CD4-positive, alpha-beta memory T cell (primary cell): ENCODE measurements around the gene ANKRD33B. TPM values are rescaled to one million over a fixed set of nuclear protein-coding genes. Genes with fewer than 3 reads are reported as not detected.
"Not testable (repeated sequence)": the region's sequence is repeated elsewhere in the genome, so short reads cannot be mapped to it uniquely, and the experiment has no call there.

Experiments used
- CTCF ChIA-PET: fragments of 350-600 bp; sonication (Branson Sonifier 250); formaldehyde crosslinking; loops from one replicate; lab custom pipeline; 2021; ENCODE audit warnings: inconsistent platforms; ENCODE audit not compliant: partially characterized antibody; lab: Charles Lee
- POLR2A ChIA-PET: fragments of 350-600 bp; sonication (Branson Sonifier 250); formaldehyde crosslinking; loops from one replicate; lab custom pipeline; 2021; ENCODE audit not compliant: partially characterized antibody; lab: Charles Lee
- DNase-seq, 5 donors: peaks; one replicate each; pipeline versions ENCODE4 v3.0.0 to v3.0.0-alpha.2; 2020 to 2022; ENCODE audit warnings: mixed read lengths in 1 of 5
- H3K27ac ChIP-seq: one replicate; pipeline ENCODE4 v1.7.0; 2013; ENCODE audit warnings: low read depth, low read length
- H3K27me3 ChIP-seq: 2 replicates; pipeline ENCODE4 v1.7.0; 2013; ENCODE audit warnings: mild to moderate bottlenecking, low read length, moderate library complexity; ENCODE audit not compliant: insufficient read depth
- H3K36me3 ChIP-seq: 2 replicates; pipeline ENCODE4 v1.7.0; 2013; ENCODE audit warnings: mild to moderate bottlenecking, low read length, moderate library complexity; ENCODE audit not compliant: insufficient read depth
- H3K4me1 ChIP-seq: 2 replicates; pipeline ENCODE4 v1.7.0; 2013; ENCODE audit warnings: mild to moderate bottlenecking, low read length, moderate library complexity; ENCODE audit not compliant: insufficient read depth
- H3K4me3 ChIP-seq, 2 donors: one replicate each; pipeline ENCODE4 v1.7.0; 2013; ENCODE audit warnings: low read length in 2 of 2, mild to moderate bottlenecking in 1 of 2
- H3K9me3 ChIP-seq, 2 donors: one replicate each; pipeline ENCODE4 v1.7.0; 2013; ENCODE audit warnings: low read length in 2 of 2, control low read depth in 1 of 2; ENCODE audit not compliant: control insufficient read depth in 1 of 2
- H3K27ac Mint-ChIP-seq, 7 donors: one replicate each; pipeline ENCODE4 v1.8.0; 2020 to 2021; ENCODE audit warnings: mixed read lengths in 7 of 7, mild to moderate bottlenecking in 6 of 7, inconsistent platforms in 3 of 7, moderate library complexity in 3 of 7
- H3K27me3 Mint-ChIP-seq, 2 donors: one replicate each; pipeline ENCODE4 v1.8.0; 2020 to 2021; ENCODE audit warnings: mixed read lengths in 2 of 2
- H3K36me3 Mint-ChIP-seq, 2 donors: one replicate each; pipeline ENCODE4 v1.8.0; 2020 to 2021; ENCODE audit warnings: mixed read lengths in 2 of 2, inconsistent platforms in 1 of 2, mild to moderate bottlenecking in 1 of 2
- H3K4me1 Mint-ChIP-seq, 4 donors: one replicate each; pipeline ENCODE4 v1.8.0; 2020 to 2021; ENCODE audit warnings: mixed read lengths in 4 of 4, mild to moderate bottlenecking in 1 of 4
- H3K4me3 Mint-ChIP-seq, 8 donors: one replicate each; pipeline ENCODE4 v1.8.0; 2020 to 2021; ENCODE audit warnings: mixed read lengths in 8 of 8, mild to moderate bottlenecking in 7 of 8, moderate library complexity in 6 of 8, inconsistent platforms in 3 of 8
- H3K9me3 Mint-ChIP-seq, 8 donors: one replicate each; pipeline ENCODE4 v1.8.0; 2020 to 2021; ENCODE audit warnings: mixed read lengths in 8 of 8, mild to moderate bottlenecking in 5 of 8, inconsistent platforms in 3 of 8, moderate library complexity in 1 of 8
- intact Hi-C: fragments of 100-400 bp; cut with micrococcal nuclease; formaldehyde crosslinking; loops from one replicate; pipeline ENCODE4 v1.15.1; 2023
- polyA plus RNA-seq, 2 donors: library from polyadenylated mRNA; unstranded; fragments of 300-500 nt; fragmentation: Illumina TruSeq; gene quantifications; one replicate each; pipeline ENCODE4 v1.2.3, GENCODE V29; 2021
- total RNA-seq, 2 experiments: library from RNA; stranded (reverse); gene quantifications; one replicate each; pipeline ENCODE4 v1.2.3, GENCODE V29; 2021

ANKRD33B gene
- total and polyA plus RNA-seq, 4 experiments from 2014 or later = 0.05 to 2.3 (median 1.2) TPM

DNA sequence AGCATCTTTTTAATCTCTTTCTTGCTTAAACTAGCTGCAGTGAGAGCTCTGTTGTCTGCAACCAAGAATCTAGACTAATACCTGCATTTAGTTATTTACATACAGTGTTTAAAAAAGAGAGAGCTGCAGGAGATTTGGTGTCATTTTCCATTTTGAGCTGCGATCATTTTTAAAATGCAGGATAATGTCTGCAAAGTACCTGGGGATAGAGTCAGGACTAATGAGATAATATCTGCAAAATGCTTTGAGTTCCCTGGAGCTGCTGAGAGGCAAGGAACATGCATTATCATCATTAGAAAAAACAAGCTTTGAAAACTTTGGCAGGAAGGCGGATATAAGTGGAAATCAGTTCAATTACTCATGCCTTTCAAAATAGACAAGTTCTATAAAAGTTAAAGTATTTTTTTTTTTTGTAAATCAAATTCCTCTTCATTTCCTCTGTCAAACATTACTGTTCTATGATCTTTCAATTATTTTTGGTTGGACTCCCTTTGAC is 21.8 kb upstream of the ANKRD33B start:
- intact Hi-C loops = no loop called here
- H3K27ac ChIP-seq = no peak overlapping the region
- H3K4me1 Mint-ChIP-seq = peaks cover 4 to 6% (median 5%) of the 10 kb centered on the region in 4 donors
- no peak overlapping the region for H3K4me3 ChIP-seq
- DNase-seq = no peak
- H3K36me3 Mint-ChIP-seq = no peaks in the 10 kb centered on the region
- peaks cover 9% of the 10 kb centered on the region for H3K4me1 ChIP-seq
- H3K27me3 ChIP-seq = no peaks in the 10 kb centered on the region
- H3K9me3 Mint-ChIP-seq = no peaks in the 10 kb centered on the region
- peaks cover 13 to 21% of the 10 kb centered on the region in 2 donors for H3K27me3 Mint-ChIP-seq
- no peaks in the 10 kb centered on the region for H3K9me3 ChIP-seq
- H3K27ac Mint-ChIP-seq = no peak overlapping the region
- CTCF ChIA-PET = no interaction called here
- H3K4me3 Mint-ChIP-seq = no peak overlapping the region
- H3K36me3 ChIP-seq = no peaks in the 10 kb centered on the region
- POLR2A ChIA-PET = no interaction called here

DNA sequence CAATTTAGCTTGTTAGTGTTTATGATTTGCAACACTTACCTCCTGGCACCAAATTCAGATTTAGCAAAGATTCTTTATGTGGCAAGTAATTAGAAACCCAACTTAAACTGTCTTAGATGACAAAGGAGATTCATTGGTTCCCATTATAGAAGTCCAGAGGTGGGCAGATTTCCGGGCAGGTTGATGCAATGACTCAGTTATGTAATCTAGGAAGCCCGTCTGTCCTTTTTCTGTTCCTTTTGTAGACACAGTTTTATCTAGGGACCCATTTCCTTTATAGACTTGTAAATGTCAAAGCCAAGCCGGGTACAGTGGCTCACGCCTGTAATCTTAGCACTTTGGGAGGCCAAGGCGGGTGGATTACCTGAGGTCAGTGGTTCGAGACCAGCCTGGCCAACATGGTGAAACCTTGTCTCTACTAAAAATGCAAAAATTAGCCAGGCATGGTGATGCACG is 20.3 kb upstream of the ANKRD33B start:
- H3K9me3 ChIP-seq = no peaks in the 10 kb centered on the region
- DNase-seq = no peak
- Mint-ChIP-seq H3K36me3 (no peaks in the 10 kb centered on the region), H3K4me3 (no peak overlapping the region), H3K27me3 (peaks cover 9 to 15% of the 10 kb centered on the region in 2 donors), H3K4me1 (peaks cover 0 to 2% (median 0%) of the 10 kb centered on the region in 4 donors), H3K9me3 (no peaks in the 10 kb centered on the region), H3K27ac (no peak overlapping the region)
- no peaks in the 10 kb centered on the region for H3K27me3 ChIP-seq
- no peak overlapping the region for H3K27ac ChIP-seq
- intact Hi-C loops = no loop called here
- POLR2A ChIA-PET = no interaction called here
- CTCF ChIA-PET = interaction anchor here (0.6 kb wide), 1 partner anchor 9 kb away, joined by 4 read pairs; no protein-coding TSS in a partner anchor
- no peaks in the 10 kb centered on the region for H3K36me3 ChIP-seq
- no peak overlapping the region for H3K4me3 ChIP-seq
- no peaks in the 10 kb centered on the region for H3K4me1 ChIP-seq

DNA sequence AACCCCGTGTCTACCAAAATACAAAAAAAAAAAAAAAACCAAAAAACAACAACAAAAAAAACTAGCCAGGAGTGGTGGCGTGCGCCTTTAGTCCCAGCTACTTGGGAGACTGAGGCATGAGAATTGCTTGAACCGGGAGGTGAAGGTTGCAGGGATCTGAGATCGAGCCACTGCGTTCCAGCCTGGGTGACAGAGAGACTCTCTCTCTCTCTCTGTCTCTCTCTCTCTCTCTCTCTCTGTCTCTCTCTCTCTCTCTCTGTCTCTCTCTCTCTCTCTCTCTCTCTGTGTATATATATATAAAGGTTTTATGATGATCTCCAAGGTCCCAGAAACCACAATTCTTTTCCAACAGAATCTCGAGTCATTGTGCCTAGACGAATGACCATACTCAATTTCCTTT is 18.8 kb upstream of the ANKRD33B start:
- peaks cover 5 to 12% of the 10 kb centered on the region in 2 donors for H3K27me3 Mint-ChIP-seq
- Histone ChIP-seq H3K36me3 (no peaks in the 10 kb centered on the region), H3K9me3 (no peaks in the 10 kb centered on the region), H3K4me3 (no peak overlapping the region), H3K27ac (no peak overlapping the region), H3K27me3 (no peaks in the 10 kb centered on the region), H3K4me1 (no peaks in the 10 kb centered on the region)
- no peak overlapping the region for H3K4me3 Mint-ChIP-seq
- intact Hi-C loops = no loop called here
- no peak overlapping the region for H3K27ac Mint-ChIP-seq
- no peaks in the 10 kb centered on the region for H3K36me3 Mint-ChIP-seq
- no peaks in the 10 kb centered on the region for H3K9me3 Mint-ChIP-seq
- DNase-seq = no peak
- ChIA-PET CTCF (no interaction called here), POLR2A (no interaction called here)
- H3K4me1 Mint-ChIP-seq = peaks cover 0 to 2% (median 0%) of the 10 kb centered on the region in 4 donors

DNA sequence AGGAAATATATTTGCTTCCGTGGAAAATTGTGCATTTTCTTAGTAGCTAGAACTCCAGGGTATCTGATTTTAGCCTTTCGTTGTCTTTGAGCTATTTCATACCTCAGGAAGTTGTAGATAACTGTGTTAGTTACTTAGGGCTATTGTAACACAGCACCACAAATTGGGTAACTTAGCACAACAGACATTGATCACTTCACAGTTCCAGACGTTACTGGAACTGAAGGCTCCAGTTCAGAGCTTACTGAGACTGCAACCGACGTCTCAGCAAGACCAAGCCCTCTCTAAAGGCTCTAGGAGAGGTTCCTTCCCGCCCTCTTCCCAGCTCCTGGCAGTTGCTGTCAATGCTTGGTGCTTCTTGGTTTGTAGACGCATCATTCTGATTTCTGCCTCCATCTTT is 17.7 kb upstream of the ANKRD33B start:
- Mint-ChIP-seq H3K27me3 (peaks cover 5 to 8% of the 10 kb centered on the region in 2 donors), H3K4me3 (no peak overlapping the region), H3K36me3 (no peaks in the 10 kb centered on the region), H3K9me3 (no peaks in the 10 kb centered on the region), H3K4me1 (peaks cover 0 to 2% (median 0%) of the 10 kb centered on the region in 4 donors), H3K27ac (no peak overlapping the region)
- Histone ChIP-seq H3K9me3 (no peaks in the 10 kb centered on the region), H3K27me3 (no peaks in the 10 kb centered on the region), H3K36me3 (no peaks in the 10 kb centered on the region), H3K4me1 (no peaks in the 10 kb centered on the region), H3K27ac (no peak overlapping the region), H3K4me3 (no peak overlapping the region)
- no peak for DNase-seq
- CTCF ChIA-PET = no interaction called here
- intact Hi-C loops = no loop called here
- POLR2A ChIA-PET = no interaction called here

DNA sequence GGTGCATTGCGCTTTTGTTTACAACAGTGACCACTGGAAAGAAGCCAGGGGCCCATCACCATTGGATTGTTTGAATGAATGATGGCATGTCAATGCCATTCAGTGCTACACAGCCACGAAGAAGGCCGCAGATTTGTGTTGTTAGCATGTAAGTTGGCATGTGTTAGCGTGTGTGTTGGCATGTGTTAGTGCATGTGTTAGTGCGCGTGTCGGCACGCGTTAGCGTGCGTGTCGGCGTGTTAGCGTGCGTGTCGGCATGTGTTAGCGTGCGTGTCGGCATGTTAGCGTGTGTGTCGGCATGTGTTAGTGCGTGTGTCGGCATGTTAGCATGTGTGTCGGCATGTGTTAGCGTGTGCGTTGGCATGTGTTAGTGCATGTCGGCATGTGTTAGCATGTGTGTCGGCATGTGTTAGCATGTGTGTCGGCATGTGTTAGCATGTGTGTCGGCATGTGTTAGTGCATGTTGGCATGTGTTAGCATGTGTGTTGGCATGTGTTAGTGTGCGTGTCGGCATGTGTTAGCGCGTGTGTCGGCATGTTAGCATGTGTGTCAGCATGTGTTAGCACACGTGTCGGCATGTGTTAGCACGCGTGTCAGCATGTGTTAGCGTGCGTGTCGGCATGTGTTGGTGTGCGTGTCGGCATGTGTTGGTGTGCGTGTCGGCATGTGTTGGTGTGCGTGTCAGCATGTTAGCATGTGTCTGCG is 15.3 kb upstream of the ANKRD33B start:
- H3K4me3 Mint-ChIP-seq = no peak overlapping the region
- no peak for DNase-seq
- Histone ChIP-seq H3K36me3 (no peaks in the 10 kb centered on the region), H3K27ac (no peak overlapping the region), H3K4me1 (peaks cover 11% of the 10 kb centered on the region), H3K9me3 (no peaks in the 10 kb centered on the region), H3K27me3 (no peaks in the 10 kb centered on the region), H3K4me3 (no peak overlapping the region)
- POLR2A ChIA-PET = no interaction called here
- H3K36me3 Mint-ChIP-seq = no peaks in the 10 kb centered on the region
- no peaks in the 10 kb centered on the region for H3K9me3 Mint-ChIP-seq
- H3K27ac Mint-ChIP-seq = peak overlapping the region in 2 of 7 donors; percentile 18 to 52
- H3K27me3 Mint-ChIP-seq = peaks cover 4 to 5% of the 10 kb centered on the region in 2 donors
- H3K4me1 Mint-ChIP-seq = peaks cover 2 to 14% (median 12%) of the 10 kb centered on the region in 4 donors
- intact Hi-C loops = no loop called here
- CTCF ChIA-PET = no interaction called here

DNA sequence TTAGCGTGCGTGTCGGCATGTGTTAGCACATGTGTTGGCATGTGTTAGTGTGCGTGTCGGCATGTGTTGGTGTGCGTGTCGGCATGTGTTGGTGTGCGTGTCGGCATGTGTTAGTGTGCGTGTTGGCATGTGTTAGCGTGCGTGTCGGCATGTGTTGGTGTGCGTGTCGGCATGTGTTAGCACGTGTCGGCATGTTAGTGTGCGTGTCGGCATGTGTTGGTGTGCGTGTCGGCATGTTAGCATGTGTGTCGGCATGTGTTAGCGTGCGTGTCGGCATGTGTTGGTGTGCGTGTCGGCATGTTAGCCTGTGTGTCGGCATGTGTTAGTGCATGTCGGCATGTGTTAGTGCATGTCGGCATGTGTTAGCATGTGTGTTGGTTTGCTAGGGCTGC is 14.8 kb upstream of the ANKRD33B start:
- peaks cover 2 to 14% (median 12%) of the 10 kb centered on the region in 4 donors for H3K4me1 Mint-ChIP-seq
- H3K27me3 ChIP-seq, H3K9me3 ChIP-seq, H3K4me3 Mint-ChIP-seq, DNase-seq, H3K27ac Mint-ChIP-seq, H3K36me3 Mint-ChIP-seq, CTCF ChIA-PET, POLR2A ChIA-PET, H3K27ac ChIP-seq, H3K36me3 ChIP-seq, H3K4me3 ChIP-seq, intact Hi-C loops, H3K9me3 Mint-ChIP-seq, H3K27me3 Mint-ChIP-seq: not testable (repeated sequence)
- peaks cover 11% of the 10 kb centered on the region for H3K4me1 ChIP-seq

DNA sequence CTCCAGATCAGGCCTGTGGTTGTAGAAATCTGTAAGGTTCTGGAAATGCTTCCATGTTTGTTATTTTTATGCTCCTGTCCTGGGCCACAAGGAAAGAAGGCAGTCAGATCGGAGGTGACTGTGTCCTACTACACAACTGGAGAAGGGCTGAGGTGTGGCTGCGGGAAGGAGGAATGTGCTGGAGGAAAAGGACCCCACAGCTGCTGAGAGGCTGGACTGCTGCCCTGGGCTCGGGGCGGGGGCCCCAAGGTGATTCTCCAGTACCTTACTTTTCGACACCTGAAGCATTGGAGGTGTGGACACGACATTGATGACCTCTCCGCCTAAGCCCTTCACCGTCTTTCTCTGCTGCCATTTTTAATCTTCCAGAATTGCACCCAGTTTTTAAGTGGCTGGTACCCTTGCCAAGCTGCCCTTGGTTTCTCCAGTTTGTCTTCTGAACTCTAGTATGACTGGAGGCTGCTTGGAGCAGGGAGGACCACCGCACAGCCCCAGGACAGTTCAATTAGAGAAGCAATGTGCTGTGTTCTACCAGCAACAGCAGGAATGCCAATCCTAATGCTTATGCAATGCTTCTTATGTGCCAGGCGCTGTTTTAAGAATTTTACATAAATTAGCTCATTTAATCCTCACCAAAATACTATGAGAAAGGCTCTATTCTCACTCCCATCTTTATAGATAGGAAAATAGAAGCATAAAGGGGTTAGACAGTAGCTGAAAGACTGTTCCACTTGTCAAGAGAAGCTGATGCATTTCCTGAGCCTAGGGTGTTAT is 13.5 kb upstream of the ANKRD33B start:
- Histone ChIP-seq H3K9me3 (no peaks in the 10 kb centered on the region), H3K27me3 (no peaks in the 10 kb centered on the region), H3K4me1 (peaks cover 11% of the 10 kb centered on the region), H3K4me3 (no peak overlapping the region), H3K36me3 (no peaks in the 10 kb centered on the region), H3K27ac (no peak overlapping the region)
- ChIA-PET POLR2A (interaction anchor here (0.5 kb wide), 1 partner anchor 113 kb away, joined by 4 read pairs; no protein-coding TSS in a partner anchor), CTCF (interaction anchor here (0.8 kb wide), 1 partner anchor 9 kb away, joined by 4 read pairs; no protein-coding TSS in a partner anchor)
- no peaks in the 10 kb centered on the region for H3K9me3 Mint-ChIP-seq
- H3K27ac Mint-ChIP-seq = peak overlapping the region in 1 of 7 donors; percentile 36
- no peaks in the 10 kb centered on the region for H3K36me3 Mint-ChIP-seq
- H3K4me1 Mint-ChIP-seq = peaks cover 2 to 14% (median 12%) of the 10 kb centered on the region in 4 donors
- intact Hi-C loops = no loop called here
- H3K27me3 Mint-ChIP-seq = peaks cover 4 to 6% of the 10 kb centered on the region in 2 donors
- no peak overlapping the region for H3K4me3 Mint-ChIP-seq
- DNase-seq = no peak
